B cell (primary cell): ENCODE measurements around the gene ZNF791. TPM values are rescaled to one million over a fixed set of nuclear protein-coding genes. Genes with fewer than 3 reads are reported as not detected.

Experiments used
- ATAC-seq: fragments of 200-7000 bp; cut with Tn5 transposase; one replicate; pipeline ENCODE4 v1.10.0; 2021; ENCODE audit warnings: low read depth, mild to moderate bottlenecking, moderate number of reproducible peaks, moderate library complexity
- CTCF ChIA-PET: fragments of 350-600 bp; sonication (Branson Sonifier 250); formaldehyde crosslinking; loops from one replicate; lab custom pipeline; 2021; ENCODE audit warnings: antibody characterized with exemption, inconsistent platforms; lab: Charles Lee
- POLR2A ChIA-PET: fragments of 350-600 bp; sonication (Branson Sonifier 250); formaldehyde crosslinking; loops from one replicate; lab custom pipeline; 2021; ENCODE audit warnings: antibody characterized with exemption; lab: Charles Lee
- DNase-seq: peaks from one replicate; pipeline ENCODE4 v3.0.0; 2013
- H2AFZ ChIP-seq: 2 replicates; pipeline ENCODE4 v1.6.1; 2012; ENCODE audit warnings: mild to moderate bottlenecking, low read depth, low read length; ENCODE audit not compliant: insufficient read depth, poor library complexity, severe bottlenecking
- H3K27ac ChIP-seq, 2 donors: 1 replicate in 1 of 2; 2 replicates in 1 of 2; pipeline ENCODE4 v1.5.1; 2012 to 2013; ENCODE audit warnings: low read length in 2 of 2, mild to moderate bottlenecking in 2 of 2, moderate library complexity in 1 of 2
- H3K27me3 ChIP-seq, 4 experiments: fragments of 200-600 bp in 1 of 4; sonication (generic) in 1 of 4; replicated peaks in 1 of 4; 1 replicate in 2 of 4; 2 replicates in 2 of 4; pipeline versions ENCODE4 v1.6.1 to v1.7.0; 2013 to 2016; ENCODE audit warnings: low read length in 3 of 4, mild to moderate bottlenecking in 2 of 4, mixed read lengths in 1 of 4, moderate library complexity in 1 of 4; ENCODE audit not compliant: insufficient read depth in 4 of 4, control insufficient read depth in 3 of 4; ENCODE audit errors: control extremely low read depth in 1 of 4
- H3K36me3 ChIP-seq, 2 experiments: replicated peaks in 1 of 2; 1 replicate in 1 of 2; 2 replicates in 1 of 2; pipeline versions ENCODE4 v1.6.1 to v1.7.1; 2013; ENCODE audit warnings: low read length in 1 of 2; ENCODE audit not compliant: insufficient read depth in 2 of 2, control insufficient read depth in 1 of 2; ENCODE audit errors: control extremely low read depth in 1 of 2, extremely low read depth in 1 of 2
- H3K4me1 ChIP-seq, 2 donors: fragments of 200-600 bp in 1 of 2; sonication (generic) in 1 of 2; 1 replicate in 1 of 2; 2 replicates in 1 of 2; pipeline versions ENCODE4 v1.5.1 to v1.6.1; 2013 to 2017; ENCODE audit warnings: low read length in 2 of 2; ENCODE audit not compliant: control insufficient read depth in 2 of 2, insufficient read depth in 2 of 2
- H3K4me2 ChIP-seq: replicated peaks from 2 replicates; pipeline ENCODE3; 2012; ENCODE audit warnings: mild to moderate bottlenecking, low read depth, low read length; ENCODE audit not compliant: poor library complexity, severe bottlenecking
- H3K4me3 ChIP-seq, 5 experiments: fragments of 200-600 bp in 1 of 5; sonication (generic) in 1 of 5; 1 replicate in 3 of 5; 2 replicates in 2 of 5; pipeline versions ENCODE4 v1.5.1 to v1.7.0; 2011 to 2016; ENCODE audit warnings: low read length in 4 of 5, mild to moderate bottlenecking in 4 of 5, low read depth in 2 of 5, control low read depth in 1 of 5, moderate library complexity in 1 of 5; ENCODE audit not compliant: insufficient read depth in 1 of 5; ENCODE audit errors: control extremely low read depth in 1 of 5, extremely low read depth in 1 of 5
- H3K79me2 ChIP-seq: fragments of 200-600 bp; sonication (generic); one replicate; pipeline ENCODE4 v1.6.0; 2016; ENCODE audit warnings: low read length; ENCODE audit not compliant: control insufficient read depth, insufficient read depth
- H3K9ac ChIP-seq: fragments of 200-600 bp; sonication (generic); 2 replicates; pipeline ENCODE4 v1.6.1; 2017; ENCODE audit warnings: mild to moderate bottlenecking, low read length, moderate library complexity
- H3K9me3 ChIP-seq, 3 donors: one replicate each; pipeline versions ENCODE4 v1.6.1 to v1.7.1; 2013; ENCODE audit warnings: low read length in 2 of 3; ENCODE audit not compliant: control insufficient read depth in 2 of 3, insufficient read depth in 1 of 3; ENCODE audit errors: control extremely low read depth in 1 of 3
- H4K20me1 ChIP-seq: 2 replicates; pipeline ENCODE4 v1.6.0; 2012; ENCODE audit warnings: mild to moderate bottlenecking, low read length; ENCODE audit not compliant: insufficient read depth, control insufficient read depth, poor library complexity, severe bottlenecking
- H3K27ac Mint-ChIP-seq: one replicate; pipeline ENCODE4 v1.8.0; 2021; ENCODE audit warnings: mixed read lengths
- H3K27me3 Mint-ChIP-seq: one replicate; pipeline ENCODE4 v1.8.0; 2021; ENCODE audit warnings: mixed read lengths
- H3K4me1 Mint-ChIP-seq: one replicate; pipeline ENCODE4 v1.8.0; 2021; ENCODE audit warnings: mixed read lengths
- H3K4me3 Mint-ChIP-seq: one replicate; pipeline ENCODE4 v1.8.0; 2021; ENCODE audit warnings: mixed read lengths
- H3K9me3 Mint-ChIP-seq: one replicate; pipeline ENCODE4 v1.8.0; 2022; ENCODE audit warnings: mixed read lengths; ENCODE audit not compliant: insufficient read depth
- EZH2 ChIP-seq: IDR thresholded peaks from 2 replicates; pipeline ENCODE4 v1.6.1; 2012; ENCODE audit warnings: borderline replicate concordance, low read depth, mild to moderate bottlenecking, moderate library complexity, low read length; ENCODE audit not compliant: insufficient read depth, poor library complexity, severe bottlenecking
- WGBS: methylation state at CpG from one replicate; pipeline ENCODE4 v1.1.5; 2013; ENCODE audit warnings: missing lambda C conversion rate; ENCODE audit not compliant: insufficient coverage; 5-methylcytosine and 5-hydroxymethylcytosine counted together
- intact Hi-C: fragments of 100-400 bp; cut with micrococcal nuclease; formaldehyde crosslinking; loops from one replicate; pipeline ENCODE4 v1.10.0; 2022
- polyA plus RNA-seq: library from polyadenylated mRNA; depleted of rRNA; stranded (reverse); fragments of >200 nt; gene quantifications from 2 replicates; pipeline ENCODE4 v1.2.3, GENCODE V29; 2012
- total RNA-seq, 2 donors: library from RNA; stranded (reverse); fragments of 120-200 nt in 1 of 2; gene quantifications; 1 replicate in 1 of 2; 2 replicates in 1 of 2; pipeline versions ENCODE4 v1.2.3 to v1.2.4, GENCODE V29; 2013 to 2022
- TF ChIP-seq, protein P1 (sequence below): fragments of 200-600 bp; IDR thresholded peaks from one replicate; pipeline ENCODE4 v1.8.0; 2022; ENCODE audit warnings: antibody characterized with exemption, mild to moderate bottlenecking

Gene ZNF791
- total and polyA plus RNA-seq, 2 donors (not counting 1 experiment from before 2014, with no cell fraction given): 17.5 to 57.9 TPM

DNA sequence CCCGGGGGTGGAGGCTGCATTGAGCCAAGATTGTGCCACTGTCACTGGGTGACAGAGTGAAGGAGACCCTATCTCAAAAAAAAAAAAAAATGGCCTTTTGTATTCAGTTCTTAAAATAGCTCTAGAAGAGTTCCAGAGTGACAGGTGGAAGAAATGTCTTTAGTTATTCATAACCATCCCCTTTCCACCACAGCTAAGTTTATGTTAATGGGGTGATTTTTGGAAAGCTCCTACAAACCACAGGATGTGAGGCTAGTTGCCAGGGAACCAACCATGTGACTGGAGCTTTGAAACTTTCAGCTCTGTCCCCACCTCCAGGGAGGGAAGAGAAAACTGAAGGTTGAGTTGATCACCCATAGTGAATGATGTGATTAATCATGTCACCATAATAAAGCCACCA lies 7.0 kb upstream of the ZNF791 start:
- no peaks in the 10 kb centered on the region for H3K27me3 ChIP-seq
- peak overlapping the region in 1 of 2 donors; percentile 48 for H3K27ac ChIP-seq
- no peaks in the 10 kb centered on the region for H3K27me3 Mint-ChIP-seq
- no peaks in the 10 kb centered on the region for H4K20me1 ChIP-seq
- no peak overlapping the region for H3K4me3 Mint-ChIP-seq
- intact Hi-C loops: no loop called here
- ChIA-PET POLR2A (interaction anchor here (0.9 kb wide), 1 partner anchor 11 kb away, joined by 3 read pairs; no protein-coding TSS in a partner anchor), CTCF (interaction anchor here (1.0 to 1.9 kb wide), 2 partner anchors 11 to 36 kb away, joined by 4 to 7 read pairs; no protein-coding TSS in a partner anchor)
- TF ChIP-seq, protein P1, sequence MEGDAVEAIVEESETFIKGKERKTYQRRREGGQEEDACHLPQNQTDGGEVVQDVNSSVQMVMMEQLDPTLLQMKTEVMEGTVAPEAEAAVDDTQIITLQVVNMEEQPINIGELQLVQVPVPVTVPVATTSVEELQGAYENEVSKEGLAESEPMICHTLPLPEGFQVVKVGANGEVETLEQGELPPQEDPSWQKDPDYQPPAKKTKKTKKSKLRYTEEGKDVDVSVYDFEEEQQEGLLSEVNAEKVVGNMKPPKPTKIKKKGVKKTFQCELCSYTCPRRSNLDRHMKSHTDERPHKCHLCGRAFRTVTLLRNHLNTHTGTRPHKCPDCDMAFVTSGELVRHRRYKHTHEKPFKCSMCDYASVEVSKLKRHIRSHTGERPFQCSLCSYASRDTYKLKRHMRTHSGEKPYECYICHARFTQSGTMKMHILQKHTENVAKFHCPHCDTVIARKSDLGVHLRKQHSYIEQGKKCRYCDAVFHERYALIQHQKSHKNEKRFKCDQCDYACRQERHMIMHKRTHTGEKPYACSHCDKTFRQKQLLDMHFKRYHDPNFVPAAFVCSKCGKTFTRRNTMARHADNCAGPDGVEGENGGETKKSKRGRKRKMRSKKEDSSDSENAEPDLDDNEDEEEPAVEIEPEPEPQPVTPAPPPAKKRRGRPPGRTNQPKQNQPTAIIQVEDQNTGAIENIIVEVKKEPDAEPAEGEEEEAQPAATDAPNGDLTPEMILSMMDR: no peak
- TF ChIP-seq EZH2: no peak
- peak; percentile 33 for ATAC-seq
- H3K4me1 ChIP-seq: peaks cover 18 to 25% of the 10 kb centered on the region in 2 donors
- peaks cover 74% of the 10 kb centered on the region for H3K79me2 ChIP-seq
- H2AFZ ChIP-seq: no peak overlapping the region
- no peak overlapping the region for H3K4me3 ChIP-seq
- H3K36me3 ChIP-seq: peaks cover 7 to 41% of the 10 kb centered on the region in 2 experiments
- no CpG with 5 or more reads among the region's 1 CpG for WGBS
- DNase-seq: peak; percentile 48
- H3K9me3 ChIP-seq: peaks cover 0 to 3% (median 0%) of the 10 kb centered on the region in 3 donors
- no peak overlapping the region for H3K9ac ChIP-seq
- H3K4me2 ChIP-seq: no peak overlapping the region
- peak overlapping the region; percentile 32 for H3K27ac Mint-ChIP-seq
- no peaks in the 10 kb centered on the region for H3K9me3 Mint-ChIP-seq
- H3K4me1 Mint-ChIP-seq: peaks cover 20% of the 10 kb centered on the region

DNA sequence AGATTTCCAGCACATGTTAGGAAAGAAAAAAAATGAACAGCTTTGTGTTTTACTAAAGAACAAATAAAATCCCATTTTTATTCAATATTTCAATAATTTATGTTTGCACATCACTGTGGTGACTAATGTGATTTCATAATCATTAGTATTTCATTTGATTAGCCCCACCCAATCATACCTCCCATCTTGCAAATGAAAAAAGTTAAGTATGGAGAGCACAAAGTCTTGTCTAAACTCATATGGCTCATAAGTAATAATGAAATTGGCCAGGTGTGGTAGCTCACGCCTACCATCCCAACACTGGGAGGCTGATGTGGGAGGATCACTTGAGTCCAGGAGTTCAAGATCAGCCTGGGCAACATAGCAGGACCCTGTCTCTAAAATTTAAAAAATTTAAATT lies 3.9 kb upstream of the ZNF791 start:
- H3K4me3 Mint-ChIP-seq: no peak overlapping the region
- no peak for TF ChIP-seq EZH2
- TF ChIP-seq, protein P1: no peak
- POLR2A ChIA-PET: interaction anchor here (0.7 kb wide), 3 partner anchors 9 to 24 kb away, joined by 3 to 4 read pairs (median 4); no protein-coding TSS in a partner anchor
- H3K27ac Mint-ChIP-seq: no peak overlapping the region
- H3K27me3 Mint-ChIP-seq: no peaks in the 10 kb centered on the region
- intact Hi-C loops: no loop called here
- no peaks in the 10 kb centered on the region for H3K9me3 Mint-ChIP-seq
- no peaks in the 10 kb centered on the region for H3K27me3 ChIP-seq
- peaks cover 35 to 45% of the 10 kb centered on the region in 2 donors for H3K4me1 ChIP-seq
- CTCF ChIA-PET: interaction anchor here (0.7 kb wide), 2 partner anchors 17 to 53 kb away, joined by 3 read pairs; no protein-coding TSS in a partner anchor
- no peak overlapping the region for H3K9ac ChIP-seq
- H3K79me2 ChIP-seq: peaks cover 92% of the 10 kb centered on the region
- no peak for DNase-seq
- H3K4me3 ChIP-seq: no peak overlapping the region
- peaks cover 4 to 37% of the 10 kb centered on the region in 2 experiments for H3K36me3 ChIP-seq
- WGBS: no CpG with 5 or more reads among the region's 1 CpG
- H3K9me3 ChIP-seq: peaks cover 0 to 3% (median 0%) of the 10 kb centered on the region in 3 donors
- no peak overlapping the region for H3K4me2 ChIP-seq
- no peak overlapping the region for H3K27ac ChIP-seq
- no peaks in the 10 kb centered on the region for H4K20me1 ChIP-seq
- H3K4me1 Mint-ChIP-seq: peaks cover 40% of the 10 kb centered on the region
- ATAC-seq: no peak
- no peak overlapping the region for H2AFZ ChIP-seq
